GM03348 (cell line): ENCODE data around the gene PDZD4.
"Not testable (repeated sequence)": the region's sequence is repeated elsewhere in the genome, so short reads cannot be mapped to it uniquely, and the experiment has no call there.

Experiments
- DNase-seq: peaks from one replicate; pipeline ENCODE4 v3.0.0; 2012; ENCODE audit warnings: low spot score

PDZD4 gene

GRCh38 chrX:153831429-153832150 lies 1.2 kb upstream of the PDZD4 start:
- DNase-seq, result no peak

- DNase-seq, result peak; percentile 26
Measured at GRCh38 chrX:153830640-153831428, 490 bp upstream of the PDZD4 start.

GRCh38 chrX:153829549-153829798 lies 870 bp downstream of the PDZD4 start:
- DNase-seq, result no peak

GRCh38 chrX:153828723-153829548 lies 1.4 kb downstream of the PDZD4 start:
- DNase-seq, result peak; percentile 41

GRCh38 chrX:153828308-153828707 lies 2.0 kb downstream of the PDZD4 start:
- DNase-seq, result no peak

GRCh38 chrX:153827903-153828302 lies 2.4 kb downstream of the PDZD4 start:
- no peak for DNase-seq

GRCh38 chrX:153827016-153827415 lies 3.3 kb downstream of the PDZD4 start:
- no peak for DNase-seq

- no peak for DNase-seq
Measured at GRCh38 chrX:153825042-153825441, 5.3 kb downstream of the PDZD4 start.

GRCh38 chrX:153824348-153824747 lies 6.0 kb downstream of the PDZD4 start:
- DNase-seq, result no peak

- no peak for DNase-seq
Measured at GRCh38 chrX:153821066-153821465, 9.3 kb downstream of the PDZD4 start.

GRCh38 chrX:153820601-153821000 lies 9.7 kb downstream of the PDZD4 start:
- no peak for DNase-seq

- DNase-seq, result no peak
Measured at GRCh38 chrX:153819384-153820040, 10.8 kb downstream of the PDZD4 start.

- peak; percentile 68 for DNase-seq
Measured at GRCh38 chrX:153818571-153819383, 11.6 kb downstream of the PDZD4 start.

GRCh38 chrX:153818064-153818463 lies 12.3 kb downstream of the PDZD4 start:
- not testable (repeated sequence) for DNase-seq

- DNase-seq, result no peak
Measured at GRCh38 chrX:153816831-153817690, 13.3 kb downstream of the PDZD4 start.

- no peak for DNase-seq
Measured at GRCh38 chrX:153814591-153815315, 15.6 kb downstream of the PDZD4 start.

GRCh38 chrX:153813161-153813560 lies 17.2 kb downstream of the PDZD4 start:
- DNase-seq, result no peak

GRCh38 chrX:153812220-153812619 lies 18.1 kb downstream of the PDZD4 start:
- DNase-seq, result no peak

GRCh38 chrX:153807976-153808375 lies 22.4 kb downstream of the PDZD4 start:
- no peak for DNase-seq
